Stomach smooth muscle (tissue), 2 donors: ENCODE measurements around the gene SSH2.
"Not testable (repeated sequence)": the region's sequence is repeated elsewhere in the genome, so short reads cannot be mapped to it uniquely, and the experiment has no call there.

ENCODE experiments used
- H3K27ac ChIP-seq: one replicate; pipeline ENCODE4 v1.7.0; 2013; ENCODE audit warnings: mild to moderate bottlenecking, low read length, inconsistent platforms
- H3K27me3 ChIP-seq, 2 donors: one replicate each; pipeline ENCODE4 v1.7.0; 2013; ENCODE audit warnings: low read length in 2 of 2; ENCODE audit not compliant: insufficient read depth in 2 of 2, control insufficient read depth in 1 of 2
- H3K36me3 ChIP-seq, 2 donors: one replicate each; pipeline ENCODE4 v1.7.0; 2013; ENCODE audit warnings: low read length in 2 of 2; ENCODE audit not compliant: control insufficient read depth in 2 of 2, insufficient read depth in 2 of 2
- H3K4me1 ChIP-seq: one replicate; pipeline ENCODE4 v1.7.0; 2013; ENCODE audit warnings: low read length; ENCODE audit not compliant: control insufficient read depth, insufficient read depth
- H3K4me3 ChIP-seq, 2 donors: one replicate each; pipeline ENCODE4 v1.7.0; 2013; ENCODE audit warnings: low read length in 2 of 2
- H3K9ac ChIP-seq, 2 donors: one replicate each; pipeline ENCODE4 v1.7.0; 2013; ENCODE audit warnings: low read length in 2 of 2, mild to moderate bottlenecking in 1 of 2
- H3K9me3 ChIP-seq, 2 donors: one replicate each; pipeline ENCODE4 v1.7.0; 2013; ENCODE audit warnings: low read length in 2 of 2; ENCODE audit not compliant: control insufficient read depth in 2 of 2
- donor health status: healthy.
- donor health status: Pancreatic carcinoma.

SSH2 gene

DNA sequence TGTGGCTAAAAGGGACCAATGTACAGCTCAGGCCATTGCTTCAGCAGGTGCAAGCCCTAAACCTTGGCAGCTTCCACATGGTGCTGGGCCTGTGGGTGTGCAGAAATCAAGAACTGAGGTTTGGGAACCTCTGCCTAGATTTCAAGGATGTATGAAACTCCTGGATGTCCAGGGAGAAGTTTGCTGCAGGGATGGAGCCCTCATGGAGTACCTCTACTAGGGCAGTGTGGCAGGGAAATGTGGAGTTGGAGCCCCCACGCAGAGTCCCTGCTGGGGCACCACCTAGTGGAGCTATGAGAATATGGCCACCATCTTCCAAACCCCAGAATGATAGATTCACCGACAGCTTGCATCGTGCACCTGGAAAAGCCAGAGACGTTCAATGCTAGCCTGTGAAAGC lies 24.4 kb upstream of the SSH2 start:
- H3K27ac ChIP-seq = no peak overlapping the region
- no peaks in the 10 kb centered on the region for H3K4me1 ChIP-seq
- H3K9ac ChIP-seq = no peak overlapping the region
- no peaks in the 10 kb centered on the region for H3K36me3 ChIP-seq
- no peaks in the 10 kb centered on the region for H3K27me3 ChIP-seq
- no peaks in the 10 kb centered on the region for H3K9me3 ChIP-seq
- no peak overlapping the region for H3K4me3 ChIP-seq

DNA sequence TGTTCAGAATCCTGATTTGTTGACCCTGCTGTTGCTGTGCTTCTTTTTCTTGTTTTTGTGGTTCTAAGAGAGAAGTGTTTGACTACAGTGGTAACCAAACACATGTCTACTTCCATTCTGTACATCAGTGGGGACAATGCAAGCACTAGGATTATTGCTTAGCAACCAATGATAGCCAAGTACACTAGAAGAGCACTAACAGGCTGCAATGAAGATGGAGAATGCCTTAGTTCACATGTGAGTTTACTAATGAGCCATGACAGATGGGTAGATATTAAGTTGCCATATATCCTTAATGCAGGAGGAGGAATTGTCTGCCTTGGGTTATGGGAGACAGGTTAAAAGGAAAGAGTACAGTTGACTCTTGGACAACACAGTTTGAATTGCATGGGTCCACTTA lies 19.7 kb upstream of the SSH2 start:
- Histone ChIP-seq H3K27ac (no peak overlapping the region), H3K4me3 (no peak overlapping the region), H3K4me1 (no peaks in the 10 kb centered on the region), H3K9me3 (no peaks in the 10 kb centered on the region), H3K9ac (no peak overlapping the region), H3K36me3 (no peaks in the 10 kb centered on the region), H3K27me3 (no peaks in the 10 kb centered on the region)

DNA sequence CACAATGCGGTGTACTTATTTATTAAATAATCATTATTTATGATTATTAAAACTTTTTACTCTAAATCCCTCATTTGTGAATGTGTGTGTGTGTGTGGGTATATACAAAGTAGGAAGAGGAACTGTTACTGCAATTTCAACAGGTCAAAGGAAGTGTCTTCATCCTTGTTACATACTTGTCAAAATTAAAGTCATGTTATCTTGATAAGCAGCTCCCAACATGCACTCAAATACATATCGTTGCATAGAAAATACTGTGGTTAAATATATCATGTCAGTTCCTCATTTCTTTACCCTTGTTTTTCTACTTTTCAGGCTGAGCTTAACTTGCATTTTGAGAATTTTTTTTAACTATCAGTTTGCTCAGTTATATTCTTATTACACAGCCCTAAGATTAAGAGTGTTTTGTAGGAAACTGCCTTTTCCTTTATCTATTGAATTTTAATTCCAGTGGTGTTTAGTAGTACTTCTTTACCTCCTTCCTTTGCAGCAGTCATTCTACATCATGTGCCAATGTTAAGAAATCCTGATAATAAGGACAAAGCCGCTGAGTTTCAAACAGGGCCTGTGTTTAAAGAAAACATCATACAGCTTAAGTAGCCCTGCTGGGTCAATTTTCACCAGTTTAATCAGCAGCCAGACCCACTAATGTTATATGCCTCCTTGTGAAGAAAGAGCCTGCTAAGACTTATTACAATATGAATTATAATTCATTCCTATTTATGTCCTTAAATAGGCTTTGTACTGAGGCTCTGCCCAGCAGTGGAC lies 18.6 kb upstream of the SSH2 start:
- no peaks in the 10 kb centered on the region for H3K4me1 ChIP-seq
- no peaks in the 10 kb centered on the region for H3K27me3 ChIP-seq
- no peak overlapping the region for H3K4me3 ChIP-seq
- H3K36me3 ChIP-seq = no peaks in the 10 kb centered on the region
- H3K27ac ChIP-seq = no peak overlapping the region
- H3K9me3 ChIP-seq = no peaks in the 10 kb centered on the region
- H3K9ac ChIP-seq = no peak overlapping the region

DNA sequence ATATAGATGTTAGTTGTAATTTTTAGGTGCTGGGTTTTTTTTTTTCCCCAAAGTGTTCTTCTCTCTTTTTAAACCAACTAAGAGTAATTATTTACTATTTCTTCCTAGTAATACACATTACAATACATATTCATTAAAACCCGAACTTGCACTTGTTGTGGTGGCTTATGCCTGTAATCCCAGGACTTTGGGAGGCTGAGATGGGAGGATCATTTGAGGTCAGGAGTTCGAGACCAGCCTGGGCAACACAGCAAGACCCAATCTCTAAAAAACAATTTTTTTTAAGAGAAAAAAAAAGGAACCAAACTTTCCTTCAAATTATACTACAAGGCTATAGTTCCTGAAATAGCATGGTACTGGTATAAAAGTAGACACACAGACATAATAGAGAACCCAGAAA lies 15.3 kb upstream of the SSH2 start:
- Histone ChIP-seq H3K9ac (no peak overlapping the region), H3K9me3 (no peaks in the 10 kb centered on the region), H3K27me3 (no peaks in the 10 kb centered on the region), H3K27ac (no peak overlapping the region), H3K4me1 (no peaks in the 10 kb centered on the region), H3K4me3 (no peak overlapping the region), H3K36me3 (no peaks in the 10 kb centered on the region)

DNA sequence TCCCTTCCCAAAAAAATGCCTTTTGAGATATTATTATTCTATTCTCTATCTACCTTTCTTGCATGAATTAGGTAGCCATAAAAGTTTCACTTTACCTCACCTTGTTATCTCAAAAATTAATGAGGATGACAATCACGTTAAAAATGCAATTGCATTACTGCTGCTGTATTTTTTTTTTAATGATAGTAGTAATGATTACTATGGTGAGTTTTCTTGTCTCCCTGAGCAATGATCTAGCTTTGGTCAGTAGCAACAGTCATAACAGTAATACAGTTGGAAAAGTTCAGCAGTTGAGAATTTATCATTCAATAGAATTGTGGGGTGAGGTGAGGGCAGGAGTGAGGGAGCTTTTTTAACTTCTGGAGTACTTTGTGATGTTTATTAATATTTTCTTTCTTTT lies 11.3 kb upstream of the SSH2 start, which contains the start of gene EFCAB5:
EFCAB5 (plus strand) TSS at position 301 of the 400 bp plus-strand sequence. CDS start 163 bp downstream, outside the sequence.
- Histone ChIP-seq H3K27me3 (no peaks in the 10 kb centered on the region), H3K4me1 (no peaks in the 10 kb centered on the region), H3K4me3 (no peak within 1 kb of the TSS), H3K27ac (no peak within 1 kb of the TSS), H3K9ac (no peak within 1 kb of the TSS), H3K36me3 (no peaks in the 10 kb centered on the region), H3K9me3 (no peaks in the 10 kb centered on the region)

DNA sequence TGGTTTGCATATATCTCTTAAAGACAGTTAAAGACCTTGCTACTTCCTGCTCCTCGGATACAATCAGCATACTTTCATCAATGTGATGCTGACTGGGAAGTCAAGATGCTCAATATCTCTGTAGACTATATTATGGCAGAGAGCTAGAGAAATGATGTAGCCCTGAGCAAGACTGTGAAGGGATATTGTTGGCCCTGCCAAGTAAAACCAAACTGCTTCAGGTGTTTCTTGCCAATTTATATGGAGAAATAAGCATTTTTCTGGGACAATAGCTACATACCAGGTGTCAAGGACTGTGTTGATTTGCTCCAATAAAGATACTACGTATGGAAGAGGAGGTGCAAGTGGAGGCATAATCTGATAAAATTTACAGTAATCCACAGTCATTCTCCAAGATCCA lies 6.7 kb upstream of the SSH2 start:
- no peaks in the 10 kb centered on the region for H3K4me1 ChIP-seq
- H3K27ac ChIP-seq = no peak overlapping the region
- H3K27me3 ChIP-seq = no peaks in the 10 kb centered on the region
- no peaks in the 10 kb centered on the region for H3K9me3 ChIP-seq
- H3K9ac ChIP-seq = no peak overlapping the region
- no peak overlapping the region for H3K4me3 ChIP-seq
- no peaks in the 10 kb centered on the region for H3K36me3 ChIP-seq

DNA sequence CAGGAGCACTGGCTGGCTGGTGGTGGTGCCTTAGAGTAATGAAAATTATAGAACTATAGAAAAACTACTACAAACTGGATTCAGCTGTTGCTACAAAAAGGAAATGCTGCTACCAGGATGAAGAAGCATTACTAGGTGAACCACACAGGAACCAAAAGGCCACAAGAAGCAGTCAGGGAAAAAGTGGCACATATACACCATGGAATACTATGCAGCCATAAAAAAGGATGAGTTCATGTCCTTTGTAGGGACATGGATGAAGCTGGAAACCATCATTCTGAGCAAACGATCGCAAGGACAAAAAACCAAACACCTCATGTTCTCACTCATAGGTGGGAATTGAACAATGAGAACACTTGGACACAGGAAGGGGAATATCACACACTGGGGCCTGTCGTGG lies 5.9 kb upstream of the SSH2 start:
- H3K27me3 ChIP-seq, H3K36me3 ChIP-seq, H3K4me1 ChIP-seq, H3K9ac ChIP-seq, H3K9me3 ChIP-seq, H3K4me3 ChIP-seq, H3K27ac ChIP-seq: not testable (repeated sequence)

DNA sequence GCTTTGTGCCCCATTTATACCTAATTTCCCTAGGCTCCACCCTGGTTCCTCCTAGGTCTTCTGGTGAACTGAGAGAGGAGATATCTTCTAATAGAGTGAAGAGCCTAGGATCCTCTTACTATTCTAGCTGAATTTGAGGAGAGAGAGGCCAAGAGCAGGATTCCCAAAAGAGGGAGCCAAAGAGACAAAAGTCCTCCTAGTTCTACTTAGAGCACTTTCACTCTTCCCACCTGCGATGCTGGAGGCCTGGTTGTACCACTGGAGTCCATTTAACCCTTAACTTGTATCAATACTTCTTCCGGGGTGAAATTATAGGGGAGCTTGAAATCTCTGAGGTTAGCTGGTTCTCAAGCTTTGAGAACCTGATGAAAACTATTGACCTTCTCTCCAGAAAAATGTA lies 3.4 kb upstream of the SSH2 start:
- peaks cover 4% of the 10 kb centered on the region for H3K4me1 ChIP-seq
- no peak overlapping the region for H3K4me3 ChIP-seq
- no peaks in the 10 kb centered on the region for H3K36me3 ChIP-seq
- H3K27me3 ChIP-seq = no peaks in the 10 kb centered on the region
- no peaks in the 10 kb centered on the region for H3K9me3 ChIP-seq
- no peak overlapping the region for H3K27ac ChIP-seq
- no peak overlapping the region for H3K9ac ChIP-seq

DNA sequence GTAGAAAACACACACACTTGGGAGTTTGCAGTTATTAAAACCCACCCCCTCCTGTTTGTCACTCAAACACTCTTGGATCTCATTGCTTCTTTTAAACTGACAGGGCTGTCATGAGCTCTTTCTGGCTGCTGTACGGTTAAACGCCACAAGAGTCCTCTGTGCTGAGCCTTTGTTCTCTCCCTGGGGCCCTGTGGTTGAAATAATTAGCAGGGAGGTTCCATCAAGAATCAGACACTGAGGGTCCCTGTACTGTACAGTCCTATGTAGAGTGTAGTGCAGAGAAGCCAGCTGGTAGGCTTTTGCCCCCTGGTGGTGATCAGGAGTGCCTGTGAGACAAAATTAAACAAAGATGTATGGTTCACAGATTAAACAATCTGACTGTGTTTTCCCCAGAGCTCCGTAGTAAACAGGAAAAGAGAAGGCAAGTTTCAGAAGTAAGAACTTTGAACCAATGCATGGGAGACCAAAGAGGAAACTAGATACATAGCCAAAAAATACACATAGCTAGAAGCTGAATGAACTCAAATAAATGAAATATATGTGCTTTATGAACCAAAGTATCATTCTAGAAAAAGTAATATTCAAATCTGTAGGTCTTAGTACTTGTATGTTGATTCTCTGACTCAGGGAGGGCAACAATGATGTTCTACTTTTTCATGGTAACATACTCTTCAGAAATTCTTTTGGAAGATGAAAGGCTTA lies 1.4 kb upstream of the SSH2 start:
- Histone ChIP-seq H3K27ac (no peak overlapping the region), H3K4me1 (peaks cover 4% of the 10 kb centered on the region), H3K9me3 (no peaks in the 10 kb centered on the region), H3K4me3 (peak overlapping the region; percentile 96 to 97), H3K9ac (no peak overlapping the region), H3K36me3 (no peaks in the 10 kb centered on the region), H3K27me3 (no peaks in the 10 kb centered on the region)

DNA sequence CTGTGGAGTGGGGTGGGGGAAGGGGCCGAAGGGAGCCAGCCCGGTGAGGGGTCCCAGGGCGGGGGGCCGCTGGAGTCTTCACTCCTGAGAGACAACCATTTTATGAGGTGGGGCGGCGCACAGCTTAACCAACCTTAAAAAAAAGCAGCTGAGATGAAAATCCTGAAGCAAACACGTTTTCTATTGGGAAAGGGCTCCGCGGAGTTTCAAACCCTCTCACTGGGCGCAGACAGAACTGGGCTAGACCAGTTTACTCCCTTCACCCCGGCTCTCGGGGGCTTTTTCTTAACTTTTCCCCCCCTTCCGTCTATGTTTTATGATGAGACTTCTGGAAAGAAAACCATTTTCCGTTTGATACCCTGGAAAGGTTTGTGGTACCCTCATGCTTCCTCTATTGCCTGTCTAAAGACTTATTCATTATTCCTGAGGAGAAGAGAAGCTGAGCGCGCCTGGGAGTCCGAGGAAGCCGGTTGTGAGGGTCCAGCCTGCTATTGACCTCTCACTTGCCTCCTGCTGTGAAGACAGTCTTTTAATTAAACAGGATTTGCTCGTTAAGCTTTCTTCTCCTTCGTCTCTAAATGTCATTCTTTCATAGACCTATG lies 482 bp upstream of the SSH2 start:
- peak overlapping the region; percentile 77 for H3K27ac ChIP-seq
- no peaks in the 10 kb centered on the region for H3K9me3 ChIP-seq
- H3K27me3 ChIP-seq = no peaks in the 10 kb centered on the region
- peaks cover 4% of the 10 kb centered on the region for H3K4me1 ChIP-seq
- H3K36me3 ChIP-seq = no peaks in the 10 kb centered on the region
- H3K4me3 ChIP-seq = peak overlapping the region; percentile 96 to 97
- peak overlapping the region; percentile 55 to 79 for H3K9ac ChIP-seq
